ENCODE results near the gene RPL13A.

DNA sequence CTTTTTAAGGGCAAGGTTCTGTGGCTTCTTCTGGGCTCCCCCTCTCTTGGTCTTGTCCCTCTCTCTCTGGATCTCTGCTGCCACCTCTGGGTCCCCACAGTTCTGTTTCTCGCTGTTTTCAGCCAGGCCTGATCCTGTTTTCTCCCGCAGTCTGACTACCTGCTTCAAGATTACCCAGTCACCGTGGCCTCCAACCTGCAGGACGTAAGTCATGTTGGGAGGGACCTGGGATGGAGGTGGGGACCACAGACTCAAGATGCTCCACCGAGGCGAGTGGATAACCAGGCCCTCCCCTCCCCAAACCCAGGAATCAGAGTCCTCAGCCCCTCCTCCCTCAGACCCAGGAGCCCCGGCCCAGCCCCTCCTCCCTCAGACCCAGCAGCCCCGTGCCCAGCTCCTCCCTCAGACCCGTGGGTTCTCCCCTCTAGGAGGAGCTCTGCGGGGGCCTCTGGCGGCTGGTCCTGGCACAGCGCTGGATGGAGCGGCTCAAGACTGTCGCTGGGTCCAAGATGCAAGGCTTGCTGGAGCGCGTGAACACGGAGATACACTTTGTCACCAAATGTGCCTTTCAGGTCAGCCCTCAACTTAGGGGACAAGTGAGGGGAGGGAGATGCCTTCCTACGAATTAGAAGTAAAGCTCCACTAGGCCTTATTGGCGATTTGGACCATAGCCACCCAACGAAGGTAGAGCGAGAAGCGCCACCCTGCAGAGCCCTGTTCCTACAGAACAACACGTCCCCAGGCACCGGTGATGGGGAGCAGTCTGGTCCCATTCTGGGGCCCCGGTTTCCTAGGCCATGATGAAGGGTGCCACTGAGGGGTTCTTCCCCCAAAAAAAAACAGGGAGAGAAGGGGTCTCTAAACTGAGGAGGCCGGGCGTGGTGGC, 11.2 kb upstream of the RPL13A start:
- TF ChIP-seq, protein P1, sequence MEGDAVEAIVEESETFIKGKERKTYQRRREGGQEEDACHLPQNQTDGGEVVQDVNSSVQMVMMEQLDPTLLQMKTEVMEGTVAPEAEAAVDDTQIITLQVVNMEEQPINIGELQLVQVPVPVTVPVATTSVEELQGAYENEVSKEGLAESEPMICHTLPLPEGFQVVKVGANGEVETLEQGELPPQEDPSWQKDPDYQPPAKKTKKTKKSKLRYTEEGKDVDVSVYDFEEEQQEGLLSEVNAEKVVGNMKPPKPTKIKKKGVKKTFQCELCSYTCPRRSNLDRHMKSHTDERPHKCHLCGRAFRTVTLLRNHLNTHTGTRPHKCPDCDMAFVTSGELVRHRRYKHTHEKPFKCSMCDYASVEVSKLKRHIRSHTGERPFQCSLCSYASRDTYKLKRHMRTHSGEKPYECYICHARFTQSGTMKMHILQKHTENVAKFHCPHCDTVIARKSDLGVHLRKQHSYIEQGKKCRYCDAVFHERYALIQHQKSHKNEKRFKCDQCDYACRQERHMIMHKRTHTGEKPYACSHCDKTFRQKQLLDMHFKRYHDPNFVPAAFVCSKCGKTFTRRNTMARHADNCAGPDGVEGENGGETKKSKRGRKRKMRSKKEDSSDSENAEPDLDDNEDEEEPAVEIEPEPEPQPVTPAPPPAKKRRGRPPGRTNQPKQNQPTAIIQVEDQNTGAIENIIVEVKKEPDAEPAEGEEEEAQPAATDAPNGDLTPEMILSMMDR (IDR thresholded peaks at IDR 0.05): peak; percentile 8 to 45 (median 39)
- TF ChIP-seq POLR2A (IDR thresholded peaks at IDR 0.05): no peak
- no peak for TF ChIP-seq EP300 (IDR thresholded peaks at IDR 0.05)

Measured in tibial nerve (tissue), 4 donors.